ENCODE data around the gene SMARCC1. TPM values are rescaled to one million over a fixed set of nuclear protein-coding genes. Genes with fewer than 3 reads are reported as not detected.

The SMARCC1 gene
- total RNA-seq, 1 experiment from 2014 or later: 130 TPM

DNA sequence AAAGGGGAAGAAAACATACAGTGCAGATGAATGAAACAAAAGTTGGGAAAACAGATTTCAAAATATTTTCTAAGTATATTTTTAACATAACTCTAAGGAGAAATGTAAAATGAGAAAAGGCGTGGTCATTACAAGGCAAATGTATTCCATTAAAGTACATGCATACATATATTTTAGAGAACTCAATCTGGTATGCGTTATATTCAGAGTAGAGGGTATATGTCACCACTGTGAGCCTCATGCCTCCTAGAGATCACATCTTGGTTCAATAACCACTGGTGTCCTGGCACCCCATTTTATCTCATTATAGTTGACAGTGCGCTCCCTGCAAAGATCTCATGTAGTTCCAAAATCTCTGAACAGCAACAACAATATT is 77.5 kb downstream of the SMARCC1 start:
- Histone ChIP-seq H3K4me2 (no peak overlapping the region), H4K20me1 (ENCODE audit: insufficient read depth) (0 out of 2 replicates have a peak, but pooled peaks cover 5% of the 10 kb centered on the region), H3F3A (ENCODE audit: insufficient read depth, low read depth) (peaks cover 31% of the 10 kb centered on the region; the same call in 1 of the 2 replicates), H3K4me3 (no peak overlapping the region), H3K79me2 (ENCODE audit: low read depth) (no peaks in the 10 kb centered on the region; the same call in 1 of the 2 replicates), H2AFZ (no peak overlapping the region), H3K4me1 (replicated peaks; ENCODE audit: insufficient read depth) (0 out of 2 replicates have a peak, but pooled peaks cover 4% of the 10 kb centered on the region), H3K9me3 (ENCODE audit: insufficient read depth, low read depth) (no peaks in the 10 kb centered on the region), H3K36me3 (ENCODE audit: low read depth) (peaks cover 18% of the 10 kb centered on the region), H3K9me2 (ENCODE audit: insufficient read depth) (no peaks in the 10 kb centered on the region), H3K27me3 (ENCODE audit: insufficient read depth, low read depth) (no peaks in the 10 kb centered on the region), H3K27ac (no peak overlapping the region)
- ChIA-PET POLR2A (ENCODE audit: unreplicated experiment) (interaction anchor here (0.7 kb wide), 1 partner anchor 283 kb away, joined by 3 read pairs; no protein-coding TSS in a partner anchor), CTCF (no interaction called here)
- intact Hi-C loops (cut with micrococcal nuclease; ENCODE audit: unreplicated experiment): no loop called here
- no peak for DNase-seq
- BruUV-seq (replicated peaks): no TSS peak
- TF ChIP-seq EZH2 (IDR thresholded peaks at IDR 0.05; ENCODE audit: low read depth): no peak
- TF ChIP-seq, protein P1, sequence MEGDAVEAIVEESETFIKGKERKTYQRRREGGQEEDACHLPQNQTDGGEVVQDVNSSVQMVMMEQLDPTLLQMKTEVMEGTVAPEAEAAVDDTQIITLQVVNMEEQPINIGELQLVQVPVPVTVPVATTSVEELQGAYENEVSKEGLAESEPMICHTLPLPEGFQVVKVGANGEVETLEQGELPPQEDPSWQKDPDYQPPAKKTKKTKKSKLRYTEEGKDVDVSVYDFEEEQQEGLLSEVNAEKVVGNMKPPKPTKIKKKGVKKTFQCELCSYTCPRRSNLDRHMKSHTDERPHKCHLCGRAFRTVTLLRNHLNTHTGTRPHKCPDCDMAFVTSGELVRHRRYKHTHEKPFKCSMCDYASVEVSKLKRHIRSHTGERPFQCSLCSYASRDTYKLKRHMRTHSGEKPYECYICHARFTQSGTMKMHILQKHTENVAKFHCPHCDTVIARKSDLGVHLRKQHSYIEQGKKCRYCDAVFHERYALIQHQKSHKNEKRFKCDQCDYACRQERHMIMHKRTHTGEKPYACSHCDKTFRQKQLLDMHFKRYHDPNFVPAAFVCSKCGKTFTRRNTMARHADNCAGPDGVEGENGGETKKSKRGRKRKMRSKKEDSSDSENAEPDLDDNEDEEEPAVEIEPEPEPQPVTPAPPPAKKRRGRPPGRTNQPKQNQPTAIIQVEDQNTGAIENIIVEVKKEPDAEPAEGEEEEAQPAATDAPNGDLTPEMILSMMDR (conservative IDR thresholded peaks at IDR 0.05): no peak

- Histone ChIP-seq H4K20me1 (ENCODE audit: insufficient read depth) (no peaks in the 10 kb centered on the region), H3K79me2 (ENCODE audit: low read depth) (no peaks in the 10 kb centered on the region), H2AFZ (no peak overlapping the region), H3F3A (ENCODE audit: insufficient read depth, low read depth) (peaks cover 31% of the 10 kb centered on the region; the same call in 1 of the 2 replicates), H3K4me3 (no peak overlapping the region), H3K9me2 (ENCODE audit: insufficient read depth) (no peaks in the 10 kb centered on the region), H3K9me3 (ENCODE audit: insufficient read depth, low read depth) (no peaks in the 10 kb centered on the region), H3K27me3 (ENCODE audit: insufficient read depth, low read depth) (no peaks in the 10 kb centered on the region), H3K36me3 (ENCODE audit: low read depth) (peaks cover 12% of the 10 kb centered on the region), H3K27ac (no peak overlapping the region), H3K4me2 (no peak overlapping the region), H3K4me1 (replicated peaks; ENCODE audit: insufficient read depth) (0 out of 2 replicates have a peak, but pooled peaks cover 4% of the 10 kb centered on the region)
- CTCF ChIA-PET: no interaction called here
- no peak for TF ChIP-seq EZH2 (IDR thresholded peaks at IDR 0.05; ENCODE audit: low read depth)
- intact Hi-C loops (cut with micrococcal nuclease; ENCODE audit: unreplicated experiment): no loop called here
- POLR2A ChIA-PET (ENCODE audit: unreplicated experiment): no interaction called here
- no peak for DNase-seq
- BruUV-seq (replicated peaks): no TSS peak
Measured at GRCh38 chr3:47701388-47701787, 80.3 kb downstream of the SMARCC1 start.

GRCh38 chr3:47692158-47692557 is 89.5 kb downstream of the SMARCC1 start:
- Histone ChIP-seq H3K79me2 (ENCODE audit: low read depth) (no peaks in the 10 kb centered on the region), H3K27ac (no peak overlapping the region), H3K4me1 (replicated peaks; ENCODE audit: insufficient read depth) (no peaks in the 10 kb centered on the region), H3K27me3 (ENCODE audit: insufficient read depth, low read depth) (no peaks in the 10 kb centered on the region), H3K9me3 (ENCODE audit: insufficient read depth, low read depth) (no peaks in the 10 kb centered on the region), H3K4me2 (no peak overlapping the region), H4K20me1 (ENCODE audit: insufficient read depth) (peaks cover 3% of the 10 kb centered on the region; the same call in 1 of the 2 replicates), H3K36me3 (ENCODE audit: low read depth) (peaks cover 23% of the 10 kb centered on the region; the same call in 1 of the 2 replicates), H3F3A (ENCODE audit: insufficient read depth, low read depth) (peaks cover 6% of the 10 kb centered on the region; the same call in 1 of the 2 replicates), H2AFZ (no peak overlapping the region), H3K9me2 (ENCODE audit: insufficient read depth) (no peaks in the 10 kb centered on the region), H3K4me3 (no peak overlapping the region)
- no peak for DNase-seq
- no TSS peak for BruUV-seq (replicated peaks)
- ChIA-PET CTCF (no interaction called here), POLR2A (ENCODE audit: unreplicated experiment) (no interaction called here)
- TF ChIP-seq, protein P1 (conservative IDR thresholded peaks at IDR 0.05): no peak
- TF ChIP-seq EZH2 (IDR thresholded peaks at IDR 0.05; ENCODE audit: low read depth): no peak
- intact Hi-C loops (cut with micrococcal nuclease; ENCODE audit: unreplicated experiment): no loop called here

GRCh38 chr3:47688488-47688887 is 93.2 kb downstream of the SMARCC1 start:
- no peak overlapping the region for H3K27ac ChIP-seq
- no peaks in the 10 kb centered on the region for H3K9me2 ChIP-seq (ENCODE audit: insufficient read depth)
- H3K36me3 ChIP-seq (ENCODE audit: low read depth): peaks cover 21% of the 10 kb centered on the region; the same call in 1 of the 2 replicates
- no peak for DNase-seq
- ChIA-PET CTCF (no interaction called here), POLR2A (ENCODE audit: unreplicated experiment) (no interaction called here)
- TF ChIP-seq EZH2 (IDR thresholded peaks at IDR 0.05; ENCODE audit: low read depth): no peak
- TF ChIP-seq, protein P1 (conservative IDR thresholded peaks at IDR 0.05): no peak
- H2AFZ ChIP-seq: no peak overlapping the region
- H3K4me2 ChIP-seq: no peak overlapping the region
- H3F3A ChIP-seq (ENCODE audit: insufficient read depth, low read depth): peaks cover 9% of the 10 kb centered on the region; the same call in 1 of the 2 replicates
- H4K20me1 ChIP-seq (ENCODE audit: insufficient read depth): 0 out of 2 replicates have a peak, but pooled peaks cover 3% of the 10 kb centered on the region
- H3K4me3 ChIP-seq: no peak overlapping the region
- intact Hi-C loops (cut with micrococcal nuclease; ENCODE audit: unreplicated experiment): no loop called here
- no TSS peak for BruUV-seq (replicated peaks)
- no peaks in the 10 kb centered on the region for H3K9me3 ChIP-seq (ENCODE audit: insufficient read depth, low read depth)
- no peaks in the 10 kb centered on the region for H3K27me3 ChIP-seq (ENCODE audit: insufficient read depth, low read depth)
- no peaks in the 10 kb centered on the region for H3K79me2 ChIP-seq (ENCODE audit: low read depth)
- H3K4me1 ChIP-seq (replicated peaks; ENCODE audit: insufficient read depth): no peaks in the 10 kb centered on the region

Measured in PC-9 (cell line).